Mesenchymal stem cell (in vitro differentiated cells and primary cell): ENCODE results near the gene SEL1L2.

Experiments used
- DNase-seq: peaks from one replicate; pipeline ENCODE4 v3.0.0-alpha.2; 2013
- H2AFZ ChIP-seq: one replicate; pipeline ENCODE4 v1.6.1; 2013; ENCODE audit warnings: low read depth, mild to moderate bottlenecking, control low read depth, inconsistent platforms, low read length, moderate library complexity
- H2AK5ac ChIP-seq: 2 replicates; pipeline ENCODE4 v1.6.1; 2013; ENCODE audit warnings: low read length, moderate library complexity, mild to moderate bottlenecking, inconsistent platforms; ENCODE audit not compliant: severe bottlenecking
- H2BK120ac ChIP-seq: one replicate; pipeline ENCODE4 v1.6.1; 2013; ENCODE audit warnings: low read depth, mild to moderate bottlenecking, inconsistent platforms, low read length, moderate library complexity
- H2BK12ac ChIP-seq, 2 experiments: one replicate each; pipeline ENCODE4 v1.6.1; 2013; ENCODE audit warnings: inconsistent platforms in 2 of 2, low read length in 2 of 2, mild to moderate bottlenecking in 2 of 2, moderate library complexity in 2 of 2, control low read depth in 1 of 2
- H2BK15ac ChIP-seq: one replicate; pipeline ENCODE4 v1.6.1; 2013; ENCODE audit warnings: mild to moderate bottlenecking, low read depth, inconsistent platforms; ENCODE audit not compliant: poor library complexity, severe bottlenecking
- H2BK5ac ChIP-seq: 2 replicates; pipeline ENCODE4 v1.6.1; 2013; ENCODE audit warnings: low read depth, mild to moderate bottlenecking, low read length, control low read depth, inconsistent platforms; ENCODE audit not compliant: poor library complexity, severe bottlenecking
- H3K14ac ChIP-seq, 2 experiments: one replicate each; pipeline ENCODE4 v1.6.1; 2013; ENCODE audit warnings: inconsistent platforms in 2 of 2, low read length in 2 of 2, control low read depth in 1 of 2, mild to moderate bottlenecking in 1 of 2, moderate library complexity in 1 of 2
- H3K18ac ChIP-seq, 2 experiments: one replicate each; pipeline ENCODE4 v1.6.1; 2013; ENCODE audit warnings: inconsistent platforms in 2 of 2, low read length in 2 of 2, control low read depth in 1 of 2, low read depth in 1 of 2, mild to moderate bottlenecking in 1 of 2
- H3K23ac ChIP-seq, 2 experiments: one replicate each; pipeline ENCODE4 v1.6.1; 2013; ENCODE audit warnings: inconsistent platforms in 2 of 2, low read length in 2 of 2, mild to moderate bottlenecking in 2 of 2, moderate library complexity in 2 of 2, control low read depth in 1 of 2
- H3K27ac ChIP-seq: 2 replicates; pipeline ENCODE4 v1.5.1; 2013; ENCODE audit warnings: mild to moderate bottlenecking, moderate library complexity, low read length, control low read depth, inconsistent platforms; ENCODE audit not compliant: poor library complexity, severe bottlenecking
- H3K27me3 ChIP-seq, 2 experiments: 2 replicates each; pipeline versions ENCODE4 v1.6.1 to v1.7.0; 2013; ENCODE audit warnings: low read length in 2 of 2, mild to moderate bottlenecking in 2 of 2, moderate library complexity in 2 of 2, control low read depth in 1 of 2, inconsistent platforms in 1 of 2; ENCODE audit not compliant: control insufficient read depth in 1 of 2, insufficient read depth in 1 of 2
- H3K36me3 ChIP-seq, 2 experiments: 2 replicates each; pipeline versions ENCODE4 v1.6.1 to v1.7.0; 2013; ENCODE audit warnings: low read length in 2 of 2, control low read depth in 1 of 2, inconsistent platforms in 1 of 2, low read depth in 1 of 2, mild to moderate bottlenecking in 1 of 2; ENCODE audit not compliant: insufficient read depth in 2 of 2, control insufficient read depth in 1 of 2
- H3K4ac ChIP-seq, 2 experiments: one replicate each; pipeline ENCODE4 v1.6.1; 2013; ENCODE audit warnings: inconsistent platforms in 2 of 2, low read length in 2 of 2, mild to moderate bottlenecking in 2 of 2, moderate library complexity in 2 of 2, control low read depth in 1 of 2, low read depth in 1 of 2
- H3K4me1 ChIP-seq: 2 replicates; pipeline ENCODE4 v1.6.1; 2013; ENCODE audit warnings: low read depth, low read length, control low read depth; ENCODE audit not compliant: control insufficient read depth, insufficient read depth
- H3K4me2 ChIP-seq: 2 replicates; pipeline ENCODE4 v1.6.1; 2013; ENCODE audit warnings: low read length, mild to moderate bottlenecking, inconsistent platforms; ENCODE audit not compliant: poor library complexity, severe bottlenecking
- H3K4me3 ChIP-seq, 2 experiments: 2 replicates each; pipeline versions ENCODE4 v1.5.1 to v1.7.0; 2013; ENCODE audit warnings: low read length in 2 of 2, mild to moderate bottlenecking in 2 of 2, control low read depth in 1 of 2, low read depth in 1 of 2; ENCODE audit not compliant: insufficient read depth in 1 of 2
- H3K79me1 ChIP-seq: replicated peaks from 2 replicates; pipeline ENCODE4 v1.6.1; 2013; ENCODE audit warnings: mild to moderate bottlenecking, control low read depth, low read length, inconsistent platforms; ENCODE audit not compliant: poor library complexity, severe bottlenecking
- H3K9ac ChIP-seq: 2 replicates; pipeline ENCODE4 v1.7.0; 2013; ENCODE audit warnings: mild to moderate bottlenecking, low read length, moderate library complexity
- H3K9me3 ChIP-seq: 2 replicates; pipeline ENCODE4 v1.7.0; 2013; ENCODE audit warnings: mild to moderate bottlenecking, low read length; ENCODE audit not compliant: control insufficient read depth
- H4K8ac ChIP-seq: one replicate; pipeline ENCODE4 v1.6.1; 2013; ENCODE audit warnings: inconsistent platforms, mild to moderate bottlenecking, low read length, moderate library complexity
- H4K91ac ChIP-seq: one replicate; pipeline ENCODE4 v1.6.1; 2013; ENCODE audit warnings: mild to moderate bottlenecking, low read length, inconsistent platforms
- WGBS: methylation state at CpG from one replicate; pipeline ENCODE4 v1.1.7; 2013; ENCODE audit warnings: mixed read lengths; 5-methylcytosine and 5-hydroxymethylcytosine counted together

SEL1L2 gene

DNA sequence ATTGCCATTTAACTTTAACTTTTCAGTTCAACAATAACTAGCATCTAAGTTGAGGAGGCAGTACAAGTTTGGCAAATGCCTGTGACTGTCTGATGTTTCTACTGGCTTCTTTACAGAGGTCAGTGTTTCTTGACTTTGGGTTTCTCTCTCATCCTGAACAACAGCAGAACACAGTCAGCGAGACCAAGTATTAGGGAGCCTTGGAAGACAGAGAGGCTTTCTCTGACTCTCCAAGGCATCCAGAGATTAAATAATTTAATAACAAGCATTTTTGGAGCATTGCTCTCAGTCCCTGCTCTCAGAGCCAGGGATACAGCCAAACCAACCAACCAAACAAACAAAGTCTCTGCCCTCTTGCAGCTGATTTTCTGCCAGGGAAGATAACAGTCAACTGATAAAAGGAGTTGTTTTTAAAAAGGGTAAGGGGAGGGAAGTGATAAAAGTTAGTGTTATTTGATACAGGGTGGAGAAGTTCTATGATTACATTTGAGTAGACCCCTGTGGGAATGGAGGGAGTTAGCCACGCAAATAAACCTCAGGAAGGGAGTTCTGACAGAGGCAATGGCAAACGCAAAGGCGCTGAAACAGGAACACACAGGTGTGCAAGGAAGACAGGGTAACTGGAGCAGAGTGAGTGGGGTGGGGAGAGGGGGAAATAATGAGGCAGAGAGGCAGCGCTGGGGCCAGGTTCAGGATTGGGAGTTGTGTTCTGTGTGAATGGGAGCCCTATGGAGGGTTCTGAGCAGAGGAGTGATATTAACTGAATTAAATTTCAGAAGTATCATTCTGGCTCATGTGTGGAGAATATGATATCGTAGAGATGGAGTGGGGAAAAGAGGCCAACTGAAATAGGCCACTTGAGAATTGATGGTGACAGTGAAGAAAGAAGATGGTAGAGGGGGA is 55.2 kb downstream of the SEL1L2 start:
- Histone ChIP-seq H3K9ac (no peak overlapping the region), H2BK15ac (no peak overlapping the region), H3K14ac (no peak overlapping the region), H3K4ac (no peak overlapping the region), H3K4me2 (peak overlapping the region; percentile 3), H2BK120ac (no peak overlapping the region), H2AFZ (no peak overlapping the region), H3K79me1 (no peaks in the 10 kb centered on the region), H3K4me1 (no peaks in the 10 kb centered on the region), H2AK5ac (no peak overlapping the region), H4K8ac (no peak overlapping the region), H3K36me3 (no peaks in the 10 kb centered on the region), H3K27me3 (no peaks in the 10 kb centered on the region), H4K91ac (no peak overlapping the region), H3K4me3 (no peak overlapping the region), H2BK12ac (no peak overlapping the region), H3K9me3 (peaks cover 13% of the 10 kb centered on the region), H3K18ac (no peak overlapping the region), H3K23ac (no peak overlapping the region), H3K27ac (no peak overlapping the region), H2BK5ac (no peak overlapping the region)
- WGBS, result 78% methylated on average over 6 of the region's 6 CpGs
- no peak for DNase-seq

DNA sequence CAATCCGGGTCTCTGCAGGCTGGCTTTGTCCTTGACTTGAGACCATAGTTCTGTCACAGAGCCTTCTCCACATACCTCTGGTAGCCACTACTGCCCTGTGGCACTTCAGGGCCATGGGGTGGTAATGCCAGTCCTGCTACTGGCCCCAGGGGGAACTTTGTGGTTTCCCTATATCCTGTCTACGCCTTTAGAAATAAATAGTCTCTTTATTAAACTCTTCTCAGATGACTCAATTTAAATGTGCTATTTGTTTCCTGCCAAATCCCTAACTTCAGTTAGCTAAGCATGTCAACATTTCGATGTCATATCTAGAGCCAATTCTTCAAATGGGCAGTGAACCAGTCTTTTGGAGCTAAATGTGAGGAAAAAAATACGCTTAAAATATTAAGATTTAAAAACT is 60.1 kb downstream of the SEL1L2 start:
- Histone ChIP-seq H2BK120ac (no peak overlapping the region), H3K4ac (no peak overlapping the region)

DNA sequence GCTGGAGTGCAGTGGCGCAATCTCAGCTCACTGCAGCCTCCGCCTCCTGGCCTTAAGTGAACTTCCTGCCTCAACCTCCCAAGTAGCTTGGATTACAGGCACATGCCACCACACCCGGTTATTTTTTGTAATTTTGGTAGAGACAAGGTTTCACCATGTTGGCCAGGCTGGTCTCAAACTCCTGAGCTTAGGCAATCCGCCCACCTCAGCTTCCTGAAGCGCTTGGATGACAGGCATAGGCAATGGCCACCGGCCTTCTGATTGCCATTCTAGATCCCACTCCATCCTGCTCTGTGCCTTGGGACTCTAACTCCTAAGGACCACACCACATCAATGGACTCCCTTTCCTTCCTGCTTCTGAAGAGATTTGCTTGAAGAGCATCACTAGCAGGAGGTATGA is 60.6 kb downstream of the SEL1L2 start:
- Histone ChIP-seq H3K79me1 (no peaks in the 10 kb centered on the region), H3K9me3 (no peaks in the 10 kb centered on the region), H3K27me3 (no peaks in the 10 kb centered on the region), H2BK15ac (no peak overlapping the region), H2BK120ac (no peak overlapping the region), H2BK12ac (no peak overlapping the region), H3K18ac (no peak overlapping the region), H2AK5ac (no peak overlapping the region), H4K91ac (no peak overlapping the region), H3K4me1 (no peaks in the 10 kb centered on the region), H3K14ac (no peak overlapping the region), H3K36me3 (no peaks in the 10 kb centered on the region), H2AFZ (no peak overlapping the region), H3K9ac (no peak overlapping the region), H3K4ac (no peak overlapping the region), H3K23ac (no peak overlapping the region), H2BK5ac (no peak overlapping the region), H3K4me2 (no peak overlapping the region), H3K4me3 (no peak overlapping the region), H4K8ac (no peak overlapping the region), H3K27ac (no peak overlapping the region)
- DNase-seq, result no peak
- WGBS, result 91% methylated on average over 6 of the region's 6 CpGs

More for the DNA sequence above, 60.1 kb downstream of the SEL1L2 start:
- Histone ChIP-seq H2BK15ac (no peak overlapping the region), H3K9ac (no peak overlapping the region), H3K4me2 (no peak overlapping the region), H3K4me1 (no peaks in the 10 kb centered on the region), H2AFZ (no peak overlapping the region), H3K14ac (no peak overlapping the region), H4K91ac (no peak overlapping the region), H2AK5ac (no peak overlapping the region), H3K18ac (no peak overlapping the region), H3K79me1 (no peaks in the 10 kb centered on the region), H3K27me3 (no peaks in the 10 kb centered on the region), H3K23ac (no peak overlapping the region), H2BK12ac (no peak overlapping the region), H4K8ac (no peak overlapping the region), H3K36me3 (no peaks in the 10 kb centered on the region), H2BK5ac (no peak overlapping the region), H3K4me3 (no peak overlapping the region), H3K27ac (no peak overlapping the region), H3K9me3 (no peaks in the 10 kb centered on the region)
- no peak for DNase-seq
- WGBS, result 49% methylated on average over 3 of the region's 4 CpGs

DNA sequence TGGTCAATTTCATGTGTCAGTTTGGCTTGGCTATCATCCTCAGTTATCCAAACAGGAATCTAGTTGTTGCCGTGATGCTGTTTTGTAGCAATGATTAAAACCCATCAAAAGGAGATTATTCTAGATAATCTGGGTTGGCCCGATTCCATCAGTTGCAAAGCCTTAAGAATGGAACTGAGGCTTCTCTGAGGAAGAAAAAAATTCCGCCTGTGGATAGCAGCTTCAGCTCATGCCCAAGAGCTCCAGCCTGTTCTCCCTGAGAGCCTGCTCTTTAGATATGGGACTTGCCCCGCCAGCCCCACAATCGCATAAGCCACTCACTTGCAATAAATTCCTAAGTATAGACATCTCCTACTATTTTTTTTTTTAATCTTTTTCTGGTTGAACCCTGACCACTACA is 61.5 kb downstream of the SEL1L2 start:
- no peak overlapping the region for H3K4me3 ChIP-seq

More for the DNA sequence above, 61.5 kb downstream of the SEL1L2 start:
- Histone ChIP-seq H3K18ac (no peak overlapping the region), H3K4me2 (no peak overlapping the region), H3K9me3 (no peaks in the 10 kb centered on the region), H3K27ac (no peak overlapping the region), H3K4me1 (no peaks in the 10 kb centered on the region), H3K36me3 (no peaks in the 10 kb centered on the region), H3K23ac (no peak overlapping the region), H3K27me3 (no peaks in the 10 kb centered on the region), H3K4ac (no peak overlapping the region), H2BK15ac (no peak overlapping the region), H2BK120ac (no peak overlapping the region), H2BK5ac (no peak overlapping the region), H2AFZ (no peak overlapping the region), H3K79me1 (no peaks in the 10 kb centered on the region), H4K91ac (no peak overlapping the region), H3K14ac (no peak overlapping the region), H2AK5ac (no peak overlapping the region), H2BK12ac (no peak overlapping the region), H3K9ac (no peak overlapping the region), H4K8ac (no peak overlapping the region)
- no peak for DNase-seq
- WGBS, result 93% methylated on average over 5 of the region's 5 CpGs
